ENCODE measurements around the gene MAPT.

MAPT gene

DNA sequence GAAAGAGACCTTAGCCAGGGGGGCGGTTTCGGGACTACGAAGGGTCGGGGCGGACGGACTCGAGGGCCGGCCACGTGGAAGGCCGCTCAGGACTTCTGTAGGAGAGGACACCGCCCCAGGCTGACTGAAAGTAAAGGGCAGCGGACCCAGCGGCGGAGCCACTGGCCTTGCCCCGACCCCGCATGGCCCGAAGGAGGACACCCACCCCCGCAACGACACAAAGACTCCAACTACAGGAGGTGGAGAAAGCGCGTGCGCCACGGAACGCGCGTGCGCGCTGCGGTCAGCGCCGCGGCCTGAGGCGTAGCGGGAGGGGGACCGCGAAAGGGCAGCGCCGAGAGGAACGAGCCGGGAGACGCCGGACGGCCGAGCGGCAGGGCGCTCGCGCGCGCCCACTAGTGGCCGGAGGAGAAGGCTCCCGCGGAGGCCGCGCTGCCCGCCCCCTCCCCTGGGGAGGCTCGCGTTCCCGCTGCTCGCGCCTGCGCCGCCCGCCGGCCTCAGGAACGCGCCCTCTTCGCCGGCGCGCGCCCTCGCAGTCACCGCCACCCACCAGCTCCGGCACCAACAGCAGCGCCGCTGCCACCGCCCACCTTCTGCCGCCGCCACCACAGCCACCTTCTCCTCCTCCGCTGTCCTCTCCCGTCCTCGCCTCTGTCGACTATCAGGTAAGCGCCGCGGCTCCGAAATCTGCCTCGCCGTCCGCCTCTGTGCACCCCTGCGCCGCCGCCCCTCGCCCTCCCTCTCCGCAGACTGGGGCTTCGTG, at the start of gene MAPT:
TSS of gene MAPT (plus strand) at position 533 of the 763 bp plus-strand sequence. CDS start 67,784 bp downstream, outside the sequence.
- peak within 1 kb of the TSS; percentile 62 for H3K9ac ChIP-seq (ENCODE audit: low read depth, low read length)
- peak within 1 kb of the TSS; percentile 70 for H3K4me3 ChIP-seq (ENCODE audit: low read depth, low read length)
- peaks cover 71% of the 10 kb centered on the region for H3K27me3 ChIP-seq (ENCODE audit: control insufficient read depth, insufficient read depth, low read length)
- no peaks in the 10 kb centered on the region for H3K9me3 ChIP-seq (ENCODE audit: control insufficient read depth, insufficient read depth, low read length)
- no peak within 1 kb of the TSS for H3K27ac ChIP-seq (ENCODE audit: low read depth, low read length)
- no peaks in the 10 kb centered on the region for H3K36me3 ChIP-seq (ENCODE audit: control insufficient read depth, insufficient read depth, low read length)
- no peaks in the 10 kb centered on the region; the same call in 1 of the 2 replicates for H3K4me1 ChIP-seq (ENCODE audit: control insufficient read depth, insufficient read depth, low read length)

DNA sequence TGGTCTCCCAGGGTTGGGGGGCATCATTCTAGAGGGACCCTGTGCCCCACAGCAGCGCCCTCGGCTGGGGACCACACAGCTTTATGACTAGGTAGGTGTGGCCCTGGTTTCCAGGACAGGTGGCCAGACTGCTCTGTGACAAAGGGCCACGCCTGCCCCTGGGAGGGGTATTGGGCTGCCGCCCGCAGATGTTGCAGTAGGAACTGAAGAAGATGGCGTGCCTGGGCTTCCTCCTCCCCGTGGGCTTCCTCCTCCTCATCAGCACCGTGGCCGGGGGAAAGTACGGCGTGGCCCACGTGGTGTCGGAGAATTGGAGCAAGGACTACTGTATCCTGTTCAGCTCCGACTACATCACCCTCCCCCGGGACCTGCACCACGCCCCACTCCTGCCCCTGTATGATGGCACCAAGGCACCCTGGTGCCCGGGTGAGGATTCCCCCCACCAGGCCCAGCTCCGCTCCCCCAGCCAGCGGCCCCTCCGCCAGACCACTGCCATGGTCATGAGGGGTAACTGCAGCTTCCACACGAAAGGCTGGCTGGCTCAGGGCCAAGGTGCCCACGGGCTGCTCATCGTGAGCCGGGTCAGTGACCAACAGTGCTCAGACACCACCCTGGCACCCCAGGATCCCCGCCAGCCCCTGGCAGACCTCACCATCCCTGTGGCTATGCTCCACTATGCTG, 49.5 kb upstream of the MAPT start, which contains the start of gene SPPL2C:
TSS of gene SPPL2C (plus strand) at position 187 of the 681 bp plus-strand sequence. CDS start at position 213, 26 bp downstream.
- Histone ChIP-seq H3K4me1 (ENCODE audit: control insufficient read depth, insufficient read depth, low read length) (no peaks in the 10 kb centered on the region), H3K27ac (ENCODE audit: low read depth, low read length) (no peak within 1 kb of the TSS), H3K9me3 (ENCODE audit: control insufficient read depth, insufficient read depth, low read length) (no peaks in the 10 kb centered on the region), H3K27me3 (ENCODE audit: control insufficient read depth, insufficient read depth, low read length) (no peaks in the 10 kb centered on the region), H3K9ac (ENCODE audit: low read depth, low read length) (no peak within 1 kb of the TSS), H3K36me3 (ENCODE audit: control insufficient read depth, insufficient read depth, low read length) (no peaks in the 10 kb centered on the region), H3K4me3 (ENCODE audit: low read depth, low read length) (no peak within 1 kb of the TSS)

DNA sequence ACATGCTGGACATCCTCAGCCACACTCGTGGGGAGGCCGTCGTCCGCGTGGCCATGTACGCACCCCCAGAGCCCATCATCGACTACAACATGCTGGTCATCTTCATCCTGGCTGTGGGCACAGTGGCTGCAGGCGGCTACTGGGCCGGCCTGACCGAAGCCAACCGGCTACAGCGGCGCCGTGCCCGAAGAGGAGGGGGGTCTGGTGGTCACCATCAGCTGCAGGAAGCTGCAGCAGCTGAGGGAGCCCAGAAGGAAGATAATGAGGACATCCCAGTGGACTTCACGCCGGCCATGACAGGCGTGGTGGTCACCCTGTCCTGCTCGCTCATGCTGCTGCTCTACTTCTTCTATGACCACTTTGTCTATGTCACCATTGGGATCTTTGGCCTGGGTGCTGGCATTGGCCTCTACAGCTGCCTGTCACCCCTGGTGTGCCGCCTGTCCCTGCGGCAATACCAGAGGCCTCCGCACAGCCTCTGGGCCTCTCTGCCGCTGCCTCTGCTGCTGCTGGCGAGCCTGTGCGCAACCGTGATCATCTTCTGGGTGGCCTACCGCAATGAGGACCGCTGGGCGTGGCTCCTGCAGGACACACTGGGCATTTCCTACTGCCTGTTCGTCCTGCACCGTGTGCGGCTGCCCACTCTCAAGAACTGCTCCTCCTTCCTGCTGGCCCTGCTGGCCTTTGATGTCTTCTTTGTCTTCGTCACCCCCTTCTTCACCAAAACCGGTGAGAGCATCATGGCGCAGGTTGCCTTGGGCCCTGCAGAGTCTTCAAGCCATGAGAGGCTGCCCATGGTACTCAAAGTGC, 48.8 kb upstream of the MAPT start:
- no peaks in the 10 kb centered on the region for H3K4me1 ChIP-seq (ENCODE audit: control insufficient read depth, insufficient read depth, low read length)
- no peaks in the 10 kb centered on the region for H3K27me3 ChIP-seq (ENCODE audit: control insufficient read depth, insufficient read depth, low read length)
- no peaks in the 10 kb centered on the region for H3K36me3 ChIP-seq (ENCODE audit: control insufficient read depth, insufficient read depth, low read length)

DNA sequence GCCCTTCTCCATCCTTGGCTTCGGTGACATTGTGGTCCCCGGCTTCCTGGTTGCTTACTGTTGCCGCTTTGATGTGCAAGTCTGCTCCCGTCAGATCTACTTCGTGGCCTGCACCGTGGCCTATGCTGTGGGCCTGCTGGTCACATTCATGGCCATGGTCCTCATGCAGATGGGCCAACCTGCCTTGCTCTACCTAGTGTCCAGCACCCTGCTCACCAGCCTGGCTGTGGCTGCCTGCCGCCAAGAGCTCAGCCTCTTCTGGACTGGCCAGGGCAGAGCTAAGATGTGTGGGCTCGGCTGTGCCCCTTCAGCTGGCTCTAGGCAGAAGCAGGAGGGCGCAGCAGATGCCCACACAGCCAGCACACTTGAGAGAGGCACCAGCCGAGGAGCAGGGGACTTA, 48.1 kb upstream of the MAPT start:
- H3K4me1 ChIP-seq (ENCODE audit: control insufficient read depth, insufficient read depth, low read length), result no peaks in the 10 kb centered on the region
- no peak overlapping the region for H3K9ac ChIP-seq (ENCODE audit: low read depth, low read length)
- H3K9me3 ChIP-seq (ENCODE audit: control insufficient read depth, insufficient read depth, low read length), result no peaks in the 10 kb centered on the region
- H3K36me3 ChIP-seq (ENCODE audit: control insufficient read depth, insufficient read depth, low read length), result no peaks in the 10 kb centered on the region
- no peaks in the 10 kb centered on the region for H3K27me3 ChIP-seq (ENCODE audit: control insufficient read depth, insufficient read depth, low read length)
- no peak overlapping the region for H3K4me3 ChIP-seq (ENCODE audit: low read depth, low read length)
- no peak overlapping the region for H3K27ac ChIP-seq (ENCODE audit: low read depth, low read length)

More for the DNA sequence above, 48.8 kb upstream of the MAPT start:
- H3K9ac ChIP-seq (ENCODE audit: low read depth, low read length), result no peak overlapping the region
- no peaks in the 10 kb centered on the region for H3K9me3 ChIP-seq (ENCODE audit: control insufficient read depth, insufficient read depth, low read length)
- H3K27ac ChIP-seq (ENCODE audit: low read depth, low read length), result no peak overlapping the region
- H3K4me3 ChIP-seq (ENCODE audit: low read depth, low read length), result no peak overlapping the region

DNA sequence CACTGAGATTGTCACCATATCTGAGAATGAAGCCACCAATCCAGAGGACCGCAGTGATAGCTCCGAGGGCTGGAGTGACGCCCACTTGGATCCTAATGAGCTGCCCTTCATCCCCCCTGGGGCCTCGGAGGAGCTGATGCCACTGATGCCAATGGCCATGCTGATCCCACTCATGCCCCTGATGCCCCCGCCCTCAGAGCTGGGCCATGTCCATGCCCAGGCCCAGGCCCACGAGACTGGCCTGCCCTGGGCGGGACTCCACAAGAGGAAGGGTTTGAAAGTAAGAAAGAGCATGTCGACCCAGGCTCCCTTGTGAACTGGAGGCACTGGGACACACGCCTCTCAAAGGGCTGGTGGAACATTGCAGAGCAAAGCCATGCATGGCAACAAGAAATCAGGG, 47.7 kb upstream of the MAPT start:
- no peaks in the 10 kb centered on the region for H3K27me3 ChIP-seq (ENCODE audit: control insufficient read depth, insufficient read depth, low read length)
- no peak overlapping the region for H3K4me3 ChIP-seq (ENCODE audit: low read depth, low read length)
- no peaks in the 10 kb centered on the region for H3K36me3 ChIP-seq (ENCODE audit: control insufficient read depth, insufficient read depth, low read length)
- no peaks in the 10 kb centered on the region for H3K4me1 ChIP-seq (ENCODE audit: control insufficient read depth, insufficient read depth, low read length)
- no peak overlapping the region for H3K9ac ChIP-seq (ENCODE audit: low read depth, low read length)
- no peaks in the 10 kb centered on the region for H3K9me3 ChIP-seq (ENCODE audit: control insufficient read depth, insufficient read depth, low read length)
- H3K27ac ChIP-seq (ENCODE audit: low read depth, low read length), result no peak overlapping the region

DNA sequence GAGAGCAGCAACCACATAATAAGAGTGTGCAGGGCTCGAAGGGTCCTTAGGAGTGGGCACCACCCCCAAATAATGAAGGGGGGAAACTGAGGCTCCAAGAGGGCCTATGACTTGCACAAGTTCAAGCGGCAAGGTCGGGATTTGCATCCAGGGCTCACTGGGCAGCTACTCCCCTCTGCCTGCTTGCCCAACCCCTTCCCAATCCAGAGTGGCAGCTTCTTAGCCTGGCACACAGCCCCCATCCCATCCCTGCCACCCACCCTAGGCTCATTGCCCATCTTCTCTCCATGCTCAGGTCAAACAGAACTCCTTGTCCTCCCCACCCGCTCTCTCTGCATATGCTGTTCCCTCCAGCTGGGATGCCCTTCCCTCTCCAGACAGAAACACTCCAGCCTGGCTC, 47.3 kb upstream of the MAPT start:
- H3K9me3 ChIP-seq (ENCODE audit: control insufficient read depth, insufficient read depth, low read length), result no peaks in the 10 kb centered on the region
- H3K9ac ChIP-seq (ENCODE audit: low read depth, low read length), result no peak overlapping the region
- H3K36me3 ChIP-seq (ENCODE audit: control insufficient read depth, insufficient read depth, low read length), result no peaks in the 10 kb centered on the region
- no peaks in the 10 kb centered on the region for H3K4me1 ChIP-seq (ENCODE audit: control insufficient read depth, insufficient read depth, low read length)
- no peak overlapping the region for H3K27ac ChIP-seq (ENCODE audit: low read depth, low read length)
- H3K27me3 ChIP-seq (ENCODE audit: control insufficient read depth, insufficient read depth, low read length), result no peaks in the 10 kb centered on the region
- no peak overlapping the region for H3K4me3 ChIP-seq (ENCODE audit: low read depth, low read length)

DNA sequence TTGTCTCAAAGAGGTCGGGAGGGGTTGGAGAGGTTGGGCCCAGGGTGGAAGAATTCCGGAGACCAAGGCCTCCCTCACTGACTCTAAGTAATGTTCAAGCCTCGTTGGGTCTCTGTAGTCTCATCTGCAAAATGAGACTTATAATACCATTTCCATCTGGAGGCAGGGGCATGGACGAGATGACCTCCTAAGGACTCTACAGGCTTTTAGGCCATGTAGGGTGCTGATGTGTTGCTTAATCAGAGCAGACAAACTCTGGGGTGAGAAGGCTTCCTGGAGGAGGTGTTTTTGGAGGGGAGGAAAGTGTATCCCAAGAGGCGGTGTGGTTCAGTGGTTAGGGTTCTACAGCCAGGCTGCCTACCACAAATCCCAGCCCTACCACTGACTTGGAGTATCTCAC, 46.6 kb upstream of the MAPT start:
- H3K27me3 ChIP-seq (ENCODE audit: control insufficient read depth, insufficient read depth, low read length), result peaks cover 5% of the 10 kb centered on the region; the same call in 1 of the 2 replicates
- H3K4me3 ChIP-seq (ENCODE audit: low read depth, low read length), result no peak overlapping the region
- H3K9ac ChIP-seq (ENCODE audit: low read depth, low read length), result no peak overlapping the region
- H3K9me3 ChIP-seq (ENCODE audit: control insufficient read depth, insufficient read depth, low read length), result no peaks in the 10 kb centered on the region
- H3K4me1 ChIP-seq (ENCODE audit: control insufficient read depth, insufficient read depth, low read length), result no peaks in the 10 kb centered on the region
- no peaks in the 10 kb centered on the region for H3K36me3 ChIP-seq (ENCODE audit: control insufficient read depth, insufficient read depth, low read length)
- H3K27ac ChIP-seq (ENCODE audit: low read depth, low read length), result no peak overlapping the region

DNA sequence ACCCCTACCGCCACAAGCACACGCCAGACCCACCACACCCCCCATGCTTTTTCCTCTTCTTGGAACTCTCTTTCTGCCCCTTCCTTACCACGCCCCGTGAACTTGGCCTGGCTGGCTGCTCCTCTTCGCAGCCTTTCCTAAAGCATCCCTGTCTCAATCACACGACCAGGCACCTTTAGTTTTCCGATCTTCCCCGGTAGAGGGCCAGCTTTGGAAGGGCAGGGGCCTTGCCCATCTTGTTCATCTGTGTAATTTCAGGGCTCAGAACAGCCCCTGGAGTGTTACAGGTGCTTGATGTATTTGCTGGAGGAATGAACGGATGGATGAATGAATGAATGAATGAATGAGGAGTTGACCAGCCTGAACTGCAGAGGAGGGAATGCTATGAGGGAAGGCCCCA, 45.9 kb upstream of the MAPT start:
- H3K9ac ChIP-seq (ENCODE audit: low read depth, low read length), result no peak overlapping the region
- H3K4me1 ChIP-seq (ENCODE audit: control insufficient read depth, insufficient read depth, low read length), result no peaks in the 10 kb centered on the region
- H3K36me3 ChIP-seq (ENCODE audit: control insufficient read depth, insufficient read depth, low read length), result no peaks in the 10 kb centered on the region
- no peak overlapping the region for H3K4me3 ChIP-seq (ENCODE audit: low read depth, low read length)
- no peak overlapping the region for H3K27ac ChIP-seq (ENCODE audit: low read depth, low read length)
- peaks cover 5% of the 10 kb centered on the region; the same call in 1 of the 2 replicates for H3K27me3 ChIP-seq (ENCODE audit: control insufficient read depth, insufficient read depth, low read length)
- H3K9me3 ChIP-seq (ENCODE audit: control insufficient read depth, insufficient read depth, low read length), result no peaks in the 10 kb centered on the region

DNA sequence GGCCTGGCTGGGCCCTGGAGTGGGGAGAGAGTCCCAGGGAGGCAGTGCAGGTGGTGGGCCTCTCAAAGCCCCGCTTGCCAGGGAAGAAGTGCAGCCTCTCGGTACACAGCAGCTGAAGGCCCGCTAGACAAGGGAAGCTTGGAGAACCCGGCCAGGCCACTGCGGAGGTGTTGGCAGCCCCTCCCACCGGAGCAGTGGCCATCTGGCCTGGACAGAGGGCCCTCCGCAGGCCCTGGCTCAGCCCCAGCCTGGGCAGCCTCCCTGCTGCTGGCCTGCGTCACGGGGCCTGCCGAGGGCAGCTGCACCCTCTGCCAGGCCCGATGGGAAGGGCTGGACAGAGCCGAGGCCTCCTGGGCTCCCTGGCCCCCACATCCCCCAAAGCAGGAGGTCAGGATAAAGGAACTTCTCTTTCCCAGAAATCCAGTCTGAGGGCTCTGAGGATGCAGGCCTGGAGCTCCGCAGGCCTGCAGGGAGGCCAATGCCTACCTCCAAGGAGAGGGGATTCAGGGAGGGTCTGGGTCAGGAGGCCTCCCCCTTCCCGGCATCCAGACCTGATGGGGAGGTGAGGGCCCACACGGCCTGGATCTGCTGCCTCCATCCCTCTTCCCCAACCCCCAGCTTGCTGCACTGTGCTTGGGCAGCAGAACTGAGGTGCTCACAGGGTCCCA, 45.4 kb upstream of the MAPT start:
- H3K9ac ChIP-seq (ENCODE audit: low read depth, low read length), result no peak overlapping the region
- no peaks in the 10 kb centered on the region for H3K9me3 ChIP-seq (ENCODE audit: control insufficient read depth, insufficient read depth, low read length)
- H3K27me3 ChIP-seq (ENCODE audit: control insufficient read depth, insufficient read depth, low read length), result peaks cover 5% of the 10 kb centered on the region; the same call in 1 of the 2 replicates
- no peaks in the 10 kb centered on the region for H3K36me3 ChIP-seq (ENCODE audit: control insufficient read depth, insufficient read depth, low read length)
- no peak overlapping the region for H3K27ac ChIP-seq (ENCODE audit: low read depth, low read length)
- H3K4me1 ChIP-seq (ENCODE audit: control insufficient read depth, insufficient read depth, low read length), result no peaks in the 10 kb centered on the region
- no peak overlapping the region for H3K4me3 ChIP-seq (ENCODE audit: low read depth, low read length)

DNA sequence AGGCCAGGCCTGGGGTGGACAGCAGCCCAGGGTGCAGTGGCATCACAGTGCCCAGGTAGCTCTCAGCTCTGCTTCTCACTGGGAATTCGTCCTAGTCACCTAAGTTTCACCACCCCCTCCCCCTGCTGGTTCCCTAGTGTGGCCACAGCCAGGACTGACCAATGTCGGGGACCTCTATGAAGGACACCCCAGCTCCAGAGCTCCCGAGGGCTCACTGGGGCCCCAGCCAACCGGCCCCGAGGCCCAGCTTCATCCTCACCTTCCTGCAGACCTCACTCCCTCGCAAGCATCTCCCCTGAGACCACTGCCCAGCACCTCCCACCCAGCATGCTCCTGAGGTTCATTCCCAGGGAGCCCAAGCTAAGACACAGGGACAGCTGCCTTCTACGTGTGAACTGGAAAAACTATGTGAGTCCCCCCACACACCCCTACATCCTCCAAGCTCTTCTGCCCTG, 44.8 kb upstream of the MAPT start:
- no peaks in the 10 kb centered on the region for H3K4me1 ChIP-seq (ENCODE audit: control insufficient read depth, insufficient read depth, low read length)
- H3K27me3 ChIP-seq (ENCODE audit: control insufficient read depth, insufficient read depth, low read length), result peaks cover 5% of the 10 kb centered on the region; the same call in 1 of the 2 replicates
- H3K4me3 ChIP-seq (ENCODE audit: low read depth, low read length), result no peak overlapping the region
- no peaks in the 10 kb centered on the region for H3K36me3 ChIP-seq (ENCODE audit: control insufficient read depth, insufficient read depth, low read length)
- no peak overlapping the region for H3K27ac ChIP-seq (ENCODE audit: low read depth, low read length)
- H3K9me3 ChIP-seq (ENCODE audit: control insufficient read depth, insufficient read depth, low read length), result no peaks in the 10 kb centered on the region
- no peak overlapping the region for H3K9ac ChIP-seq (ENCODE audit: low read depth, low read length)
